ENCODE results near the gene SESTD1. TPM values are rescaled to one million over a fixed set of nuclear protein-coding genes. Genes with fewer than 3 reads are reported as not detected.
A peak's percentile ranks its signal among the peaks of the same experiment; 100 is the strongest.

The SESTD1 gene
- total RNA-seq, 2 donors from 2014 or later: 16.1 to 16.3 TPM

GRCh38 chr2:179239838-179240237, 24.8 kb downstream of the SESTD1 start:
- no peaks in the 10 kb centered on the region for H3K36me3 Mint-ChIP-seq (ENCODE audit: low read depth)
- DNase-seq (no peak), ATAC-seq (no peak)
- H3K4me1 Mint-ChIP-seq: peaks cover 4% of the 10 kb centered on the region
- H3K9me3 ChIP-seq (ENCODE audit: control insufficient read depth, low read length, poor library complexity, severe bottlenecking): no peaks in the 10 kb centered on the region
- H3K27ac Mint-ChIP-seq: no peak overlapping the region
- no peaks in the 10 kb centered on the region for H3K27me3 Mint-ChIP-seq
- H3K4me3 Mint-ChIP-seq: no peak overlapping the region

GRCh38 chr2:179239195-179239594, 25.4 kb downstream of the SESTD1 start:
- Mint-ChIP-seq H3K36me3 (ENCODE audit: low read depth) (no peaks in the 10 kb centered on the region), H3K4me3 (no peak overlapping the region), H3K27me3 (no peaks in the 10 kb centered on the region), H3K4me1 (peaks cover 4% of the 10 kb centered on the region), H3K27ac (no peak overlapping the region)
- H3K9me3 ChIP-seq (ENCODE audit: control insufficient read depth, low read length, poor library complexity, severe bottlenecking): no peaks in the 10 kb centered on the region
- ATAC-seq (peak; percentile 63), DNase-seq (no peak)

GRCh38 chr2:179238027-179238426, 26.6 kb downstream of the SESTD1 start:
- no peak overlapping the region for H3K27ac Mint-ChIP-seq
- H3K36me3 Mint-ChIP-seq (ENCODE audit: low read depth): no peaks in the 10 kb centered on the region
- H3K4me1 Mint-ChIP-seq: peaks cover 4% of the 10 kb centered on the region
- DNase-seq: no peak
- no peaks in the 10 kb centered on the region for H3K9me3 ChIP-seq (ENCODE audit: control insufficient read depth, low read length, poor library complexity, severe bottlenecking)
- no peak overlapping the region for H3K4me3 Mint-ChIP-seq
- no peak for ATAC-seq
- no peaks in the 10 kb centered on the region for H3K27me3 Mint-ChIP-seq

DNA sequence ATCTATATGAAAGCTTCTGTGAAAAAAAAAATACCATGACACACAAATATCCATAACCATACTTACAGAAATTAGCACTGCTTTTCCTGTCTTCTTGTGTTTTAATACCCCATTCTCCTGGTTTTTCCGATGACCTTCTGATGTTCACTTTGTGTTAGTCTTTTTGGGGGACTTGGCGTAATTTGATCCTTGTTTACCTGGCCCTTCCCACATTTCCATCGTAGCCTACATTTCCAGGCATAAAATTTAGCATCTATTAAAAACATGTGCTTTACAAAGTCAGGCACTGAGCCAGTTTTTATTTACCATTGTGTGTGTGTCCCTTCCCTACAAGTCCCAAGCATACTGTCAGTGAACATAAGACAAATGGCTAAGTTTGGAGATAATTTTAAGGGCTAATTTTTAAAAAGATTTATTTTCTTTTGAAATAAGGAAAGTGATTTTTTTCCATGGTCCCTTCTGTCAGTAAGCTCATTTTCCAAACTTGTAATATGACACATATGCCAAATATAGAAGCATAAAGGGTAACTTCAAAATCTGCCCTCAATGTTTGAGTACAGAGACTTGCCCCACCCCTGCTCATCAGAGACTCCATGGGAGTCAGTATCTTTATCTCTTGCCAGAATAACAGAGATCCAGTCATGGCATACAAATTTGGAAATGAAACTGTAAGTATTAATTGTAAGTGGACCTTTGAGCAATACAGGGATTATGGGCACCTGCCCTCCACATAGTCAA, 27.3 kb downstream of the SESTD1 start:
- no peak for ATAC-seq
- H3K4me3 Mint-ChIP-seq: no peak overlapping the region
- H3K36me3 Mint-ChIP-seq (ENCODE audit: low read depth): no peaks in the 10 kb centered on the region

DNA sequence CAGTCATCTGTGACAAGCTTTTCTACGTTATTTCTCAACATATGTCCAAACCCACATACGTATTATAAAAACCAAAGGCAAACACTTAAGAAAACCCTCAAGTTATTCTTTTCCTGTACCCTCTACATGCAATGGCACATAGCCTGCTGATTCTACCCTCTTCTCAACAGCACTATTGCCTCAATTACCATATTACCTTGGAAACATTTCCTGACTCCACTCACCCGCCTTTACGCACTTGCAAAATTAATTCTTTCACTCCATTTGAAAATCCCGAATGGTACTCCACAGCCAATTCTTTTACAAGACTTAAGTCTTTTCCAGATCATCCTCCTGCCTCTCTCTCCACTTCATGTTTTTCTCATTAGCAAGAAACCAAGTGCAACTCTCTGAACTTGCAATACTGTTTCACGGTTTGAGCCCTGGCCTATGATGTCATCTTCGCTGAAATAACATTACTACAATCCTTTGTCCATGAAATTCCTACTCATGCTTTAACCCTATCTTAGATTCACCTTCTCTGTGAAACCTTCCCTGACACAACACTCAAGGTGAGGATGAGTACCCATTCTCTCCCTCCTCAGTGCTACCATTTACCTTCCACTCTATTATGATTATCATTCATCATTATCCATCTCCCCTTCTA, 29.0 kb downstream of the SESTD1 start:
- ATAC-seq (no peak), DNase-seq (no peak)
- peaks cover 4% of the 10 kb centered on the region for H3K4me1 Mint-ChIP-seq
- no peaks in the 10 kb centered on the region for H3K27me3 Mint-ChIP-seq
- H3K9me3 ChIP-seq (ENCODE audit: control insufficient read depth, low read length, poor library complexity, severe bottlenecking): no peaks in the 10 kb centered on the region
- no peak overlapping the region for H3K4me3 Mint-ChIP-seq
- no peak overlapping the region for H3K27ac Mint-ChIP-seq
- no peaks in the 10 kb centered on the region for H3K36me3 Mint-ChIP-seq (ENCODE audit: low read depth)

More for the DNA sequence above, 27.3 kb downstream of the SESTD1 start:
- no peaks in the 10 kb centered on the region for H3K27me3 Mint-ChIP-seq
- no peak overlapping the region for H3K27ac Mint-ChIP-seq
- DNase-seq: no peak
- peaks cover 4% of the 10 kb centered on the region for H3K4me1 Mint-ChIP-seq
- H3K9me3 ChIP-seq (ENCODE audit: control insufficient read depth, low read length, poor library complexity, severe bottlenecking): no peaks in the 10 kb centered on the region

GRCh38 chr2:179234658-179235240, 29.9 kb downstream of the SESTD1 start:
- no peaks in the 10 kb centered on the region for H3K9me3 ChIP-seq (ENCODE audit: control insufficient read depth, low read length, poor library complexity, severe bottlenecking)
- H3K4me3 Mint-ChIP-seq: no peak overlapping the region
- no peak for ATAC-seq
- no peak overlapping the region for H3K27ac Mint-ChIP-seq
- H3K27me3 Mint-ChIP-seq: no peaks in the 10 kb centered on the region
- DNase-seq: no peak
- peaks cover 2% of the 10 kb centered on the region for H3K4me1 Mint-ChIP-seq
- no peaks in the 10 kb centered on the region for H3K36me3 Mint-ChIP-seq (ENCODE audit: low read depth)

- DNase-seq (no peak), ATAC-seq (no peak)
- H3K4me1 Mint-ChIP-seq: peaks cover 2% of the 10 kb centered on the region
- no peak overlapping the region for H3K4me3 Mint-ChIP-seq
- no peaks in the 10 kb centered on the region for H3K27me3 Mint-ChIP-seq
- H3K27ac Mint-ChIP-seq: no peak overlapping the region
- no peaks in the 10 kb centered on the region for H3K36me3 Mint-ChIP-seq (ENCODE audit: low read depth)
- no peaks in the 10 kb centered on the region for H3K9me3 ChIP-seq (ENCODE audit: control insufficient read depth, low read length, poor library complexity, severe bottlenecking)
Measured at GRCh38 chr2:179233626-179234430, 30.8 kb downstream of the SESTD1 start.

DNA sequence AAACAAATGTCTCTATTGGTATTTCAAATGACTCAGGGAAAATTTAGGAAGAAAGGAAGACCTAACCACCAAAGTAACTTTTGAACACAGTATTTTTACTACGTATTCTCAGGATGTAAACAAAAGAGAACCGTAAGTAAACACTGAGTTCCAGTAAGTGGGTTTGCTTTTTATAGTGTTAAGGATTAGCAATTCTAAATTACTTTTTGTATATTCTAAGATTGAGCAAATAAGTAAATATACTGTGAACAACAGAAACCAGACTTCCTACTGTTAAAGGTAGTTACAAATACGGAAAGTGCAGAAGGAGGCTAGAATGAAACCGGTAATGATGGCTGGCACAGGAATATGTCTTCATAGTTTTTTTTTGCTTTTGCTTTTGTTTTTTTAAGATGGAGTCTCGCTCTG, 31.5 kb downstream of the SESTD1 start:
- no peaks in the 10 kb centered on the region for H3K36me3 Mint-ChIP-seq (ENCODE audit: low read depth)
- no peak for ATAC-seq
- no peak for DNase-seq
- no peak overlapping the region for H3K27ac Mint-ChIP-seq
- peaks cover 2% of the 10 kb centered on the region for H3K4me1 Mint-ChIP-seq
- no peaks in the 10 kb centered on the region for H3K27me3 Mint-ChIP-seq
- no peaks in the 10 kb centered on the region for H3K9me3 ChIP-seq (ENCODE audit: control insufficient read depth, low read length, poor library complexity, severe bottlenecking)
- no peak overlapping the region for H3K4me3 Mint-ChIP-seq

- no peaks in the 10 kb centered on the region for H3K36me3 Mint-ChIP-seq (ENCODE audit: low read depth)
- H3K4me3 Mint-ChIP-seq: no peak overlapping the region
- H3K4me1 Mint-ChIP-seq: peaks cover 2% of the 10 kb centered on the region
- no peaks in the 10 kb centered on the region for H3K27me3 Mint-ChIP-seq
- DNase-seq (no peak), ATAC-seq (no peak)
- H3K9me3 ChIP-seq (ENCODE audit: control insufficient read depth, low read length, poor library complexity, severe bottlenecking): no peaks in the 10 kb centered on the region
- no peak overlapping the region for H3K27ac Mint-ChIP-seq
Measured at GRCh38 chr2:179226961-179227259, 37.7 kb downstream of the SESTD1 start.

DNA sequence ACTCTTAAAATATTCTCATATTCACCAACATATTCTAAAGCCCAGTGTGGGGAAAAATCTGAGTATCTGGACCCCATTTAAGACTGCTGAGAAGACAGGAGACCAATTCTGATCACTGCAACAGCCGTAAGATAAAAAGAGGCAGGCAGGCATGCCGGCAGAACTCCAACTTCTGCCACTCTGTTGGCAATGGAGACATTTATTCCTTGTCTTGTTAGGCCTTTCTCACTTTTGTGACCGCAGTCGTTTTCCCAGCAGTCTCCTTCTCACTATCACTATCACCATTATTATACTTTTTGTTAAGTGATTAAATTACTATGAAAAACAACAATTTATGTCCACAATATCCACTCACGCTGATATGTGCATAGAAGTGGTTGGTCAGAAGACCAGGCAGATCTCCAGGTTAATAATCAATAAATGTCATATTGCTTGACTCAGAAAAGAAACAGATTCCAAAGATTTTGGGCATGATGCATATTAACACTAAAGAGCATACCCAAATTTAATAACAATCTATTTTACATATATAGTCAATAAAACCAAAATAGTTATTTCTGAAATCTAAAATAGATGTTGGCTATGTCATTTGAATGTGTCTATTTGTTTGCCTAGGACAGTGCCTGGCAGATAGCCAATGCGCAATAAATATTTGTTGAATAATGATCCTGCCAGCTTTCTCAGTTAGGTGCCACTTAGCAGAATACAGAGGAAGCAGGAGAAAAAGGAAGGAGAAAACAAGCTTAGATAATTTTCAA, 38.2 kb downstream of the SESTD1 start:
- Mint-ChIP-seq H3K4me3 (no peak overlapping the region), H3K27me3 (no peaks in the 10 kb centered on the region), H3K4me1 (peaks cover 2% of the 10 kb centered on the region), H3K27ac (no peak overlapping the region), H3K36me3 (ENCODE audit: low read depth) (no peaks in the 10 kb centered on the region)
- no peaks in the 10 kb centered on the region for H3K9me3 ChIP-seq (ENCODE audit: control insufficient read depth, low read length, poor library complexity, severe bottlenecking)
- DNase-seq: no peak
- ATAC-seq: no peak

DNA sequence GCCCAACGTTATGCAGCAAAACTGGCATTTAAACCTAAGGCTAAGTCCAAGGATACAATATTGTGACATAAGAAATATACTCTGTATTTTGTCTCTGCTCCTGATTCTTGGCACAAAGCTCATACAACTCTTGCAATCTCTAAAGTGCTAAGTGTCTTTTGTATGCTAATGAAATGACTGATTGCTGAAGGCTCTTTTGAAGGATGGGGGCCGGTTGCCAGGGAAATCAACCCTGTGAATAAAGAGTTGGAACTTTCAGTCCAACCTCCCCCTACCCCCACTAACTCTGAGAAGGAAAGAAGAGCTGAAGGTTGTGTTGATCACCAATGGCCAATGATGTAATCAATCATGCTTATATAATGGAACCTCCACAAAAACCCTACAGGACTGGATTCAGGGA, 40.3 kb downstream of the SESTD1 start:
- Mint-ChIP-seq H3K4me1 (no peaks in the 10 kb centered on the region), H3K4me3 (no peak overlapping the region), H3K27ac (no peak overlapping the region), H3K27me3 (no peaks in the 10 kb centered on the region), H3K36me3 (ENCODE audit: low read depth) (no peaks in the 10 kb centered on the region)
- DNase-seq (no peak), ATAC-seq (no peak)
- no peaks in the 10 kb centered on the region for H3K9me3 ChIP-seq (ENCODE audit: control insufficient read depth, low read length, poor library complexity, severe bottlenecking)

- no peak overlapping the region for H3K27ac Mint-ChIP-seq
- no peak for ATAC-seq
- no peak for DNase-seq
- H3K27me3 Mint-ChIP-seq: no peaks in the 10 kb centered on the region
- H3K4me1 Mint-ChIP-seq: no peaks in the 10 kb centered on the region
- no peaks in the 10 kb centered on the region for H3K9me3 ChIP-seq (ENCODE audit: control insufficient read depth, low read length, poor library complexity, severe bottlenecking)
- no peaks in the 10 kb centered on the region for H3K36me3 Mint-ChIP-seq (ENCODE audit: low read depth)
- no peak overlapping the region for H3K4me3 Mint-ChIP-seq
Measured at GRCh38 chr2:179222076-179222475, 42.6 kb downstream of the SESTD1 start.
